HG03135 (cell line): ENCODE data around the gene TGFB1I1.
"Not testable (repeated sequence)": the region's sequence is repeated elsewhere in the genome, so short reads cannot be mapped to it uniquely, and the experiment has no call there.

Experiments used
- ATAC-seq: cut with Tn5 transposase; IDR thresholded peaks from one replicate; pipeline ENCODE4 v1.9.1; 2021; ENCODE audit warnings: mild to moderate bottlenecking, moderate library complexity; ENCODE audit not compliant: unreplicated experiment

The TGFB1I1 gene

GRCh38 chr16:31467858-31468257, 4.1 kb upstream of the TGFB1I1 start:
- ATAC-seq: no peak

GRCh38 chr16:31470615-31471014, 1.3 kb upstream of the TGFB1I1 start:
- ATAC-seq: no peak

- no peak for ATAC-seq
Measured at GRCh38 chr16:31471241-31471874, 594 bp upstream of the TGFB1I1 start.

- no peak for ATAC-seq
Measured at GRCh38 chr16:31472709-31473203, 804 bp downstream of the TGFB1I1 start.

GRCh38 chr16:31473264-31473984, 1.5 kb downstream of the TGFB1I1 start:
- ATAC-seq: no peak

GRCh38 chr16:31474173-31474714, 2.3 kb downstream of the TGFB1I1 start:
- no peak for ATAC-seq

- ATAC-seq: no peak
Measured at GRCh38 chr16:31474773-31475738, 3.1 kb downstream of the TGFB1I1 start.

- no peak for ATAC-seq
Measured at GRCh38 chr16:31475946-31476302, 4.0 kb downstream of the TGFB1I1 start.

- peak; percentile 42 for ATAC-seq
Measured at GRCh38 chr16:31476303-31477219, 4.6 kb downstream of the TGFB1I1 start.

- ATAC-seq: no peak
Measured at GRCh38 chr16:31477220-31478216, 5.6 kb downstream of the TGFB1I1 start.

GRCh38 chr16:31478956-31479355, 7.0 kb downstream of the TGFB1I1 start:
- no peak for ATAC-seq

- no peak for ATAC-seq
Measured at GRCh38 chr16:31479751-31480150, 7.8 kb downstream of the TGFB1I1 start.

GRCh38 chr16:31480851-31481536, 9.0 kb downstream of the TGFB1I1 start:
- ATAC-seq: no peak

- no peak for ATAC-seq
Measured at GRCh38 chr16:31483081-31483480, 11.1 kb downstream of the TGFB1I1 start, which contains the start of gene SLC5A2. Gene SLC5A2, plus strand, starts transcription at chr16:31483123. Its CDS starts 14 bp downstream, at chr16:31483137.

GRCh38 chr16:31484048-31484447, 12.1 kb downstream of the TGFB1I1 start:
- ATAC-seq: not testable (repeated sequence)

GRCh38 chr16:31484491-31485171, 12.7 kb downstream of the TGFB1I1 start:
- ATAC-seq: no peak

GRCh38 chr16:31485571-31485970, 13.6 kb downstream of the TGFB1I1 start:
- no peak for ATAC-seq
